Measurements from ENCODE around the gene JUNB. TPM values are rescaled to one million over a fixed set of nuclear protein-coding genes. Genes with fewer than 3 reads are reported as not detected.
A peak's percentile ranks its signal among the peaks of the same experiment; 100 is the strongest.

The JUNB gene
- total and polyA plus RNA-seq, 2 of the 13 experiments (the other 11 are each of a cell fraction or from before 2014, with no cell fraction given), result 7.7 to 8.2 TPM

- intact Hi-C loops (cut with micrococcal nuclease; ENCODE audit: unreplicated experiment) (loop anchor here (1.0 kb wide), 1 partner anchor 19 kb away; no protein-coding TSS in a partner anchor), in situ Hi-C loops (cut with HindIII; ENCODE audit: extremely low pct_ligation_motif_present, low pct_unique_long_range_greater_than_20kb) (no loop called here)
- WGBS (ENCODE audit: low lambda C conversion rate), result 24% methylated on average over 21 of the region's 43 CpGs
- DNase-seq (ENCODE audit: low spot score), result peak; percentile 50
- ChIA-PET CTCF (ENCODE audit: low intra/inter-chr PET ratio, low total read pairs) (interaction anchor here (0.8 to 3.9 kb wide), 6 partner anchors 11 to 70 kb away, joined by 3 to 54 read pairs (median 4); no protein-coding TSS in a partner anchor), POLR2A (interaction anchor here (0.5 to 6.4 kb wide), 9 partner anchors 10 to 255 kb away, joined by 3 to 124 read pairs (median 8); partner anchors contain the start of gene JUNB)
- H3K27me3 ChIP-seq (ENCODE audit: control insufficient read depth in 1 of 2, insufficient read depth in 2 of 2, low read length in 2 of 2), result no peaks in the 10 kb centered on the region; a peak in 1 of 5 replicates
- H3K4me3 ChIP-seq (replicated peaks in 1 of 3; ENCODE audit: insufficient read depth in 1 of 3, low read depth in 2 of 3, low read length in 3 of 3), result peak overlapping the region; percentile 76 to 80 (median 79)
- H3K36me3 ChIP-seq (replicated peaks in 1 of 2; ENCODE audit: control insufficient read depth in 1 of 2, insufficient read depth in 2 of 2, low read length in 2 of 2), result no peaks in the 10 kb centered on the region
- no peak overlapping the region for H3K27ac ChIP-seq (ENCODE audit: extremely low read length, insufficient read depth, low read length)
- peaks cover 43% of the 10 kb centered on the region for H3K4me1 ChIP-seq (ENCODE audit: insufficient read depth, low read length)
- no TSS peak for BruUV-seq (replicated peaks)
- H2AFZ ChIP-seq (ENCODE audit: low read length), result no peak overlapping the region
- FAIRE-seq, result no peak
- H3K9ac ChIP-seq (ENCODE audit: insufficient read depth, low read depth, low read length), result peak overlapping the region; percentile 53
- peak; percentile 66 for ATAC-seq
- no peaks in the 10 kb centered on the region for H4K20me1 ChIP-seq (ENCODE audit: insufficient read depth, low read length)
- H3K4me2 ChIP-seq (ENCODE audit: low read depth, low read length), result peak overlapping the region; percentile 91
- no peaks in the 10 kb centered on the region for H3K9me3 ChIP-seq (ENCODE audit: low read length)
- no peaks in the 10 kb centered on the region for H3K79me2 ChIP-seq (ENCODE audit: insufficient read depth, low read length)
- TF ChIP-seq KLF15 (CRISPR knock-in tag; IDR thresholded peaks at IDR 0.05; ENCODE audit: borderline replicate concordance) (no peak), BHLHE40 (IDR thresholded peaks at IDR 0.05; ENCODE audit: low read length) (no peak), ZNF501 (CRISPR knock-in tag; IDR thresholded peaks at IDR 0.05) (peak; percentile 50; the same call in 1 of the 2 replicates), HNF4G (IDR thresholded peaks at IDR 0.05; ENCODE audit: borderline replicate concordance, low read depth, low read length) (no peak), HNF4G (CRISPR knock-in tag; IDR thresholded peaks at IDR 0.05; ENCODE audit: borderline replicate concordance, low read depth) (no peak), ZMYM2 (CRISPR knock-in tag; IDR thresholded peaks at IDR 0.05) (no peak), FOXO1 (CRISPR knock-in tag; IDR thresholded peaks at IDR 0.05) (no peak), TFE3 (CRISPR knock-in tag; IDR thresholded peaks at IDR 0.05) (no peak), ZFX (CRISPR knock-in tag; IDR thresholded peaks at IDR 0.05; ENCODE audit: low read depth) (peak; percentile 72), RXRB (CRISPR knock-in tag; IDR thresholded peaks at IDR 0.05; ENCODE audit: borderline replicate concordance) (0 out of 2 replicates have a peak, but pooled peaks have one; percentile 15), SOX6 (IDR thresholded peaks at IDR 0.05) (no peak), SOX6 (CRISPR knock-in tag; IDR thresholded peaks at IDR 0.05) (no peak), SMYD3 (CRISPR knock-in tag; IDR thresholded peaks at IDR 0.05) (no peak), MBD4 (IDR thresholded peaks at IDR 0.05; ENCODE audit: borderline replicate concordance, low read length) (no peak), ERF (CRISPR knock-in tag; IDR thresholded peaks at IDR 0.05) (peak; percentile 68; the same call in 1 of the 2 replicates), KDM6A (CRISPR knock-in tag; IDR thresholded peaks at IDR 0.05; ENCODE audit: low read depth) (no peak), PHF21A (CRISPR knock-in tag; IDR thresholded peaks at IDR 0.05) (no peak), ZNF510 (CRISPR knock-in tag; IDR thresholded peaks at IDR 0.05; ENCODE audit: low read depth) (no peak), ZMAT3 (CRISPR knock-in tag; conservative IDR thresholded peaks at IDR 0.05) (no peak), TFDP2 (CRISPR knock-in tag; IDR thresholded peaks at IDR 0.05) (peak; percentile 49; the same call in 1 of the 2 replicates), GMEB2 (CRISPR knock-in tag; IDR thresholded peaks at IDR 0.05; ENCODE audit: low read depth) (no peak), HNF4A (CRISPR knock-in tag; IDR thresholded peaks at IDR 0.05) (no peak), ZBTB7B (CRISPR knock-in tag; IDR thresholded peaks at IDR 0.05) (peak; percentile 59)
These were observed 13.9 kb upstream of the JUNB start for GRCh38 chr19:12777217-12778016.

Data from HepG2 (cell line).